GM18508 (cell line): ENCODE results near the gene ERCC5.

Experiments used
- ATAC-seq: cut with Tn5 transposase; IDR thresholded peaks from one replicate; pipeline ENCODE4 v1.9.1; 2021; ENCODE audit warnings: moderate number of reproducible peaks; ENCODE audit not compliant: insufficient read depth, unreplicated experiment

The ERCC5 gene

DNA sequence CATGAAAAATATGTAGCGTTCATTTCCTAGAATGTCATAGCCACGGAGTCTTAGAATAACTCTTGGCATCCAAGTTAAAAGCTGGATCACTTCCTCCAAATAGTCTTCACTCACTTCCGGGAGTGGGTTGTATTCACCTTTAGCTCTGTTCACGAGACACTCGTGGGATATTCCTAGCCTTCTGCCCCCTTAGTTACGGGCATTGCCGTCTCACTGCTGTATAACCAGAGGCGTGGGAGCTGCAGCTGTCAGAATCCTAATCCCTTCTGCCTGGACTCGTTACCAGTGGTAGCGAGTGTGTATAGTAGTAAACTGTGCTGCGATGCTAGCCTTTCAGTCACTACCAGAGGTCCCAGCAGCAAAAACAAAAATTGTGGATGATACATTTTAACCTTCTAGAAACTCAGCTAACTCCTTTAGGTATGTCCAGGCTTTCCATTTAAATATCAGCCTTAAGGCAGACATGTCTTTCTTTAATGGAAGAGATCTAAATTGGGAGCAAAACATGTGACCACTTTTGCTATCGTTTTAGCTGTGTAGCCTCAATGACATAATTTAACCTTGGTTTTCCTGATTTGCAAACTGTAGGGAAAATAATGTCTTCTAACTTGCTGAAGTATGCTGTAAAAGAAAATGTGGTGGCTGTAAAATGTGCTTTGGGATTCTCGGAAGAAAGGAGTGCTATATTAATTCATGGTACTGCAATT is 34.1 kb downstream of the ERCC5 start:
- no peak for ATAC-seq

DNA sequence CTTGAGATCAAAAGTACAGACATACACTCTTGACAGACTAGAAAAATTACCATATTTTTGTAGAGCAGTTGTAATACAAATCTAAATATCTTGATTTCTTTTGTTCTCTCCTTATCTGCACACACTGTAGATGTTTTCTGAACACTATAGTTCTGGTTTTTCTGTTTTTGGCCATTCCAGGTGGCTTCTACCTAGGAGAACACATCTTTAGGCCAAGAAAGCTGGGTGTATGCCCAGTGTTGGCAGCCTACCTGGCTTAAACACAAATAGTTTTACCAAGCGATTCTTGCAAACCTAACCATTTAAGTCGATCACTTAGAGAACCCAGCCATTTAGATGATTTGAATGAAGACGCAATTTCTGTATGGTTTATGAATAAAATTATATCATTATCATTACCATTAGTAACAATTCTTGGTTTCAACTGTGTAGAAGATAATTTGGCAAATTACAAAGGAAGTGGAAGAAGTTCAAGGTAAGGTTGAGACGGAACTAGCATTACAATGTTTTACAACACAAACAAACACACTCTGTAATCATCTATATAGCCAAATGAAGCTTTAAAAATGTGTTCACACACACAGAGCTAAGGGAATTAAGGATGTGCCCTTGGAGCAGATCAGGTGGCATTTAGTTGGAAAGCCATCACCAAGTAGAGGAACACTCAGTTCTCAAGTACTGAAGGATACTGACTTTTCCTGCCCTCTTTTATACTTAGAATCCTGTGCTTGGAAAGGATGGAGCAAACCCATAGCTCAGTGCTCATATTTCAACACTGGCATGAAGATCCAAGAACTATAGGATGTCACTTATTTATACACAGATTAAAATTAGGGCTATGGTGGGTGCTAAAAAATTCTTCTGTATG is 36.2 kb downstream of the ERCC5 start:
- ATAC-seq: no peak

- no peak for ATAC-seq
Observed at GRCh38 chr13:102892503-102892902, 46.7 kb downstream of the ERCC5 start.

DNA sequence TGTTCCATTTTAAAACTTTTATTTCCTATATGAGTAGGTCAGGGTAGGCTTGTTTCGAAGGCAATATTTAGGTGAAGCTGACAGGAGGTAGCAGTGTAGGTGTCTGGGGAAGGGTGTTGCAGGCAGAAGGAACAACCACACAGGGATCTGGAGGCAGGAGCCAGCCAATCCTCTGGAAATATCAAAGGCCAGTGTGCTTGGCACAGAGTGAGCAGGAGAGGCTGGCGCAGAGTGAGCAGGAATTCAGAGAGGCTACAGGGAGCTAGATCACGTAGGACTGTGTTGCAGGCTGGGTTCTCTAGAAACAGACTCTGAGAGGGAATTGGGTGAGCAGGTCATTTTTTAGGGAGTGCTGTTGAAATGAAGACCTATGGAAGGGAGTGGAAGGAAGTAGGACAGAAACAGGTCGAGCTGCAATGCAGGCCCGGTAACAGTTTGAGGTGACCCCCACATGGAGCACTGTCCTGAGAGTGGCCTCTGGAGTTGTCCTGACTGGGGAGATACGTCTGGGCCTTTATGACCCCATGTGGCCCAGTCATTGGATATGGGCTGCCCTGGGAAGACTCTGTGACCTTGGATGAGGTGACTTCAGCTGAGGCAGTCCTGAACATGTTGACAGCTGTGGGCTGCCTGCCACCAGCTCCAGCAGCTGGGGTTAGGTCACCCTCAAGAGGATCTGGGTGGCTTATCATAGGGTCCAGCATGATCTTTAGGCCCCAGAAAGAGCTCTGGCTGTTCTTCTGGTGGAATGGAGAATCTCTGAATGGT is 51.7 kb downstream of the ERCC5 start:
- no peak for ATAC-seq

GRCh38 chr13:102900193-102900608 is 54.4 kb downstream of the ERCC5 start:
- no peak for ATAC-seq

DNA sequence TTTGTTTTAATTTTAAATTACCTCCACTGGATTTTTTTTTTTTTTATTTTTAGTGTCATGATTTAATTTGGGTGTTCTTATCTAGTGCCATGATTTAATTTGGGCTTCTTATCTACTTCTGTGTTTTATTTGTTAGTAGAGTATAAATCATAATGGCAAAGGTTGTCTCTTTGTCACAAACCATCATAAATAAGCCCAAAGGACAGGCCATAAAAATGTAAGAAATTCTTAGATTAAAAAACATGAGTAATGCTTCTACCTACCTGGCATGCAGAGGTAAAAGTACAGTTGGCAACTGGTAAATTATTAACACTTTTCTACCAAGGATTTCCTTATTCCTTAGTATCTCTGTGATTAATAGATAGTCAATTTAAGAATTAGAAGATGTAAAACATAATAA is 55.2 kb downstream of the ERCC5 start:
- ATAC-seq: no peak

- no peak for ATAC-seq
Observed at GRCh38 chr13:102901615-102902305, 55.9 kb downstream of the ERCC5 start.

DNA sequence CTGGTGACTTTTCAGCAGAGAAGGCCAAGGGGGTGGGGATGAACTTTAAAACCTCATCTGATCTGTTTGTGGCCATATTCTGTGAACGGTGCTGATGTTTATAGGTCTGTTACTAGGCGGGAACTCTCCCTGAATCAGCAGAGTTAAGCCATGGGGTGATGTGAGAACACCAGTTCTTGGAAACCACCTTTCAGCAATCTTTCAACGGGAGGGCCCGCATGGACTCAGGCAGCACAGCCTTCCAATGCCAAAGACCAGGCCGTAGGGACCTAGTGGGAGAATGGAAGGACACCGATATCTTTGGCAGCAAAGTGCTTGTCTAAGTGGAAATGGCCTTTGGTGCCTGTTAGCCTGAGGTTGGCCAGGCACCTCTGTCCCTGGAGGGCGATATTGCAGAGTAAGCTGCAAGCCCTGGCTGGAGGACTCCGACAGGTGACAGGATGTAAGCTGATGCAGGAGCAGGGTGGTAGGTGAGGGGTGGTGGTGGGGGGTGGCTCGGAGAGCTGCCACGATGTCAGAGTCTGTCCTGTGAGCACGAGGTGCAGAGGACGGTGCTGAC is 57.0 kb downstream of the ERCC5 start:
- no peak for ATAC-seq

- no peak for ATAC-seq
Observed at GRCh38 chr13:102903659-102904407, 58.0 kb downstream of the ERCC5 start.

DNA sequence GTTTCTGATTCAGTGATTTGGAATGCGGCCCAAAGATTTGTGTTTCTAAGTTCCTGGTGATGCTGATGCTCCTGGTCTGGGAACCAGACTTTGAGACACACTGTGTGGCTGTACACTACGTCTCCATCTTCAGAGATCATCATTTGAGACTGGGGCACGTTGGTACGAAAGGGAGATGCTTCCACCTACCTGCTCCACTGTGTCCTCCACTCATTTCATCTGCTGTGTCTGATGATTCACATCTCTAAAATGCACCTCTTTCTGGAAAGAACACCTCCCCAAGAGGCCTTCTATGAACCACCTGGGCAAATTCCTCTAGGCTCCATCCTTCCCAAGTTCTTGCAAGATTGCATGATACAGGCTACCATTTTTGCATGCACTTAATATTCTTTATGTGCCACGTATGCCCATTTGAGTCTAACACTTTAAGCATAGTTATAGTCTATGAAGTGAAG is 58.6 kb downstream of the ERCC5 start:
- ATAC-seq: no peak

GRCh38 chr13:102905905-102906771 is 60.3 kb downstream of the ERCC5 start:
- no peak for ATAC-seq

DNA sequence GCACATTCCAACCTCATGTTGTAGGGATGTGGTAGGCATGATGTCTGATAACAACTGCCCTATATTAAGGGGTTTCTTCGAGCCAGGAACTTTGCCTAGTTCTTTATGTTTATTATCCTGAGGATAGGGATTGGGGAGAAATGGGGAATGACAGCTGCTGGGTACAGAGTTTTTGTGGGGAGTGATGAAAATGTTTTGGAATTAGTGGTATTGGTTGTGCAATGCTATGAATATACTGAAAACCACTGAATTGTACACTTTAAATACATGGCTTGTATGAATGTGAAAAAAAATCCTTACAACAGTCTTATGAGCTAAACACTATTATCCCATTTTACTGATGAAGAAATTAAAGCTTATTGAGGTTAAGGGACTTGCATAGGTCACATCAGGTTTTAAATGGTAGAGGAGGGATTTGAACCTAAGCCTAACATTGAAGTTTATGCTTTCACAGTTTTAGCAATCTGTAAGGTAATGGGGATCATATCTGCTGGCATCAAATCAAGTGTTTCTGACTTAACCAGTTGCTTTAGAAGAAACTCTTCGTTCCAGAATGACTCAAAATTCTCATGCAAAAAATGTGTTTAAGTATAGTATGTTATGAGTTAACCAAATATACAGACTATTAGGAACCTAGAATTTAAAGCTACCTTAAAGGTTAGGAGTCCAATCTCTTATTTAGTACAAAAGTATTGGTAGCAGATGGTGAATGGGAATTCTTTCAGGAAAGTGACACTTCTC is 61.4 kb downstream of the ERCC5 start:
- no peak for ATAC-seq

- no peak for ATAC-seq
Observed at GRCh38 chr13:102907886-102908515, 62.2 kb downstream of the ERCC5 start.

- ATAC-seq: no peak
Observed at GRCh38 chr13:102909971-102910370, 64.1 kb downstream of the ERCC5 start.

DNA sequence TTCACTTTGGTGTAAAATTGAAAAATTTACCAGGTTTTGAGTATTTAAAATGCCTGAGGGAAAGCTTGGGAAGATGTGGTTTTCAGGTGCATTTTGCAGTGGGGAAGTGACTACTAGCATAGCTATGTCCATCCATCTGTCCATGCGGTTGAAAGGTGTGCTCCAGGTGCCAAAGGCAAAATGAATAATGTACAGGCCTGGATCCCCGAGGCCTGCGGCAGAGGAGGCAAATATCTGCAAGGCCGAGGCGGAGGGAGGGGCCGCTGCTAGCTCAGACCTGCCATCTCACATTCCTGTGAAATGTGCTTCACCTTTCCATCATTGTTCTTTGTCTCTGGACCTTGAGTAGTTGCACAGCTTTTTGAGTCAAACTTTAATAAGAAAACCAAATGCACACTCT is 65.5 kb downstream of the ERCC5 start:
- no peak for ATAC-seq

DNA sequence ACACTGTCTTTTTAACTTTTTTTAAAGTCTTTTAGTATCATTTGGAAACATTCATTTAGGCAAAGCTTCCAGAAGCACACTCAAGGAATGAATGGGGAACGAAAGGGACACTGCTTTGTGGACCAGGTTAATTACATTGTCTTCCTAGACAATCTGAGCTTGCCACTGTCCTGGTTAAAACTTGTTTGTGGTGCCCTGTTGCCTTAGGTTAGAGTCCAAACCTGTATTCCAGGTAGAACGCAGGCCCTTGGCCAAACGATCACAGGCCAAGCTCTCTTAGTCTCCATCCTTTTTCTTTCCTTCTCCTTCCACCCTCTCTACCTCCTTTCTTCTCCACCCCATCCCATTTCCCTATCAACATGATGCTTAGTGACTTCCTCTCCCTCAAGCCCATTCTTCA is 66.8 kb downstream of the ERCC5 start:
- ATAC-seq: no peak

DNA sequence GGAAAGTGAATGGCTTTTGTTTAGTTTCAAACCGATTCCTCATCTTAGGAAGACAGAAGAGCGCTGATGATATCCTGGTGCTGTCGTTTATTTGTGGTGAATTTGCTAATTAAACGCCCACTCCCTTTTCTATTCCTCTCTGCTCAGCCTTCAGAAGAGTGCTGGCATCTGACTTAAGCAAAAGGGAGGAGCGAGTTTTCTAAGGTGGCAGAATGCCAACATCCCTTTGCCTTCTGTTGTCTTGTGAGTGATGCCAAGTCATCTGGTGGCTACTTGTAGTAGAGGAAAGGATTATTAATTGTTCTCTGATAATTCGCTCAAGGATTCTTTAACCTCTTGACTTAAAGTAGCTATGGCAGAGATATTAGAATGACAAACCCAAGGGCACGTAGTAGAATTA is 68.1 kb downstream of the ERCC5 start:
- ATAC-seq: no peak
